HUDEP-2 (cell line): ENCODE data around the gene PNPLA2.

Source experiments
- DNase-seq, 76 experiments: peaks; one replicate each; lab custom pipeline; 2025; ENCODE audit not compliant: unreplicated experiment in 76 of 76; lab: John Stamatoyannopoulos, UW

PNPLA2 gene

GRCh38 chr11:828506-829175 is 9.9 kb downstream of the PNPLA2 start:
- no peak for DNase-seq

GRCh38 chr11:829176-829846 is 10.6 kb downstream of the PNPLA2 start:
- DNase-seq = no peak

GRCh38 chr11:829847-830294 is 11.2 kb downstream of the PNPLA2 start:
- DNase-seq = no peak

GRCh38 chr11:830295-831117 is 11.8 kb downstream of the PNPLA2 start:
- DNase-seq = peak in 34 of 76 experiments; percentile 14 to 71 (median 44)

- DNase-seq = no peak
These were observed 12.6 kb downstream of the PNPLA2 start for GRCh38 chr11:831118-831864.

- no peak for DNase-seq
These were observed 13.3 kb downstream of the PNPLA2 start for GRCh38 chr11:831961-832528.

GRCh38 chr11:832529-833113 is 13.9 kb downstream of the PNPLA2 start, which contains the start of gene CD151:
Gene CD151 (plus strand): TSS chr11:832952. CDS start chr11:836070, 3,118 bp downstream.
- DNase-seq = peak in 13 of 76 experiments; percentile 20 to 67 (median 45)

GRCh38 chr11:833114-833791 is 14.5 kb downstream of the PNPLA2 start:
- DNase-seq = peak in 38 of 76 experiments; percentile 15 to 67 (median 48)

- DNase-seq = no peak
These were observed 15.2 kb downstream of the PNPLA2 start for GRCh38 chr11:833849-834311.

- DNase-seq = peak in 1 of 76 experiments; percentile 23
These were observed 15.9 kb downstream of the PNPLA2 start for GRCh38 chr11:834371-835316.

- no peak for DNase-seq
These were observed 17.6 kb downstream of the PNPLA2 start for GRCh38 chr11:836274-836673.

- DNase-seq = no peak
These were observed 18.0 kb downstream of the PNPLA2 start for GRCh38 chr11:836700-837099.

- DNase-seq = peak in 5 of 76 experiments; percentile 19 to 30 (median 25)
These were observed 18.7 kb downstream of the PNPLA2 start for GRCh38 chr11:837189-837989.

- no peak for DNase-seq
These were observed 19.2 kb downstream of the PNPLA2 start for GRCh38 chr11:837990-838307.

- peak in 42 of 76 experiments; percentile 14 to 77 (median 45) for DNase-seq
These were observed 19.9 kb downstream of the PNPLA2 start for GRCh38 chr11:838441-839279.

GRCh38 chr11:839280-839623 is 20.5 kb downstream of the PNPLA2 start:
- no peak for DNase-seq
